GM18873 (cell line): ENCODE measurements around the gene APOB.

ENCODE experiments used
- ATAC-seq: cut with Tn5 transposase; IDR thresholded peaks from one replicate; pipeline ENCODE4 v1.9.1; 2021; ENCODE audit warnings: mild to moderate bottlenecking, moderate library complexity, moderate number of reproducible peaks; ENCODE audit not compliant: unreplicated experiment, low FRiP score

The APOB gene

GRCh38 chr2:20955277-20956026, 88.4 kb downstream of the APOB start:
- no peak for ATAC-seq

DNA sequence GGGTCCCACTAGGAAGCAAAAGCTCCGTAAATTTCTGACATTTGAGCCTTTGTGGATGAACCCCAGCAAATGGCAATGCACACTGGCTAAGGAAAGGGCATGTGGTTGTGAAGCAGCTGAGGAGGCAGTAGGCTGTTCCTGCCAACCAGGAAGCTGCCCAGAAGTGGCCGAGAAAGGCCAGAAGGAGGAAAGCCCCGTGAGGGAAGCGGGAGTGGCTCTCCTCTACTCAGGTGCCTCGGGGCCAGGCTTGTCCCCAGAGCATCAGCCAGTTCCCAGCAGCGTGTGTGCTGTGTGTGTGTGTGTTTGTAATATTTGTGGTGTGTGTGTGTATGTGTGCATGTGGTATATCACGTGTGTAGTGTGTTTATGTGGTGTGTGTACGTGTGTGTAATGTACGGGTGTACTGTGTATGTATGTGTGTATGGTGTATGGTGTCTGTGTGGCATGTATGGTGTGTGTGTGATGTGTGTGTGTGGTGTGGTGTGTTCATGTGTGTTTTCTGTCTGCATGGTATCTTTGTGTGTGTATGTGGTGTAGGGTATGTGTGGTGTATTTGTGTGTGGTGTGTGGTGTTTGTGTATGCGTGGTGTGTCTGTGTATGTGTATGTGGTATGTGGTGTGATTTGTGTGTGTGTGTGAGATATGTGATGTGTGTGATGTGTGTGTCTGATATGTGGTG, 90.6 kb downstream of the APOB start:
- ATAC-seq: no peak
